WTC11 (cell line): ENCODE results near the gene GMPR2. TPM values are rescaled to one million over a fixed set of nuclear protein-coding genes. Genes with fewer than 3 reads are reported as not detected.

Experiments used
- ATAC-seq: fragments of 200-7000 bp; cut with Tn5 transposase; 2 replicates; pipeline ENCODE4 v1.10.0; 2021; ENCODE audit warnings: mild to moderate bottlenecking, moderate library complexity
- CTCF ChIA-PET: fragments of 300-600 bp; sonication (Branson Sonifier 250); formaldehyde crosslinking; loops from one replicate; lab custom pipeline; 2021; ENCODE audit warnings: antibody characterized with exemption; lab: Charles Lee
- POLR2A ChIA-PET: fragments of 350-600 bp; sonication (Branson Sonifier 250); formaldehyde crosslinking; loops from one replicate; lab custom pipeline; 2021; ENCODE audit warnings: antibody characterized with exemption; lab: Charles Lee
- DNase-seq: peaks from one replicate; pipeline ENCODE4 v3.0.0; 2021; ENCODE audit warnings: low spot score
- H3K27ac Mint-ChIP-seq: 2 replicates; pipeline ENCODE4 v1.8.0; 2021; ENCODE audit warnings: mixed read lengths
- H3K27me3 Mint-ChIP-seq: 2 replicates; pipeline ENCODE4 v1.8.0; 2021; ENCODE audit warnings: low read depth, mild to moderate bottlenecking, moderate library complexity, mixed read lengths
- H3K36me3 Mint-ChIP-seq: 2 replicates; pipeline ENCODE4 v1.8.0; 2021; ENCODE audit warnings: mixed read lengths
- H3K4me1 Mint-ChIP-seq: 2 replicates; pipeline ENCODE4 v1.8.0; 2022; ENCODE audit warnings: mixed read lengths
- H3K4me3 Mint-ChIP-seq: 2 replicates; pipeline ENCODE4 v1.8.0; 2021; ENCODE audit warnings: mild to moderate bottlenecking, moderate library complexity, mixed read lengths
- H3K9me3 Mint-ChIP-seq: 2 replicates; pipeline ENCODE4 v1.8.0; 2021; ENCODE audit warnings: mixed read lengths
- CREM ChIP-seq: sonication (generic); formaldehyde crosslinking; IDR thresholded peaks from 2 replicates; pipeline ENCODE4 v1.8.1; 2022; ENCODE audit warnings: mild to moderate bottlenecking, missing genetic modification reagents, moderate library complexity
- FOXJ3 ChIP-seq: sonication (generic); formaldehyde crosslinking; IDR thresholded peaks from 2 replicates; pipeline ENCODE4 v1.9.0; 2021; ENCODE audit warnings: missing genetic modification reagents, mild to moderate bottlenecking, borderline replicate concordance
- GABPB1 ChIP-seq: sonication (generic); formaldehyde crosslinking; IDR thresholded peaks from 2 replicates; pipeline ENCODE4 v1.8.1; 2023; ENCODE audit warnings: mild to moderate bottlenecking, missing genetic modification reagents
- JUN ChIP-seq: sonication (generic); formaldehyde crosslinking; IDR thresholded peaks from 2 replicates; pipeline ENCODE4 v1.8.0; 2023; ENCODE audit warnings: mild to moderate bottlenecking, missing genetic modification reagents
- NFATC4 ChIP-seq: fragments of 250-450 bp; sonication (Bioruptor Pico); IDR thresholded peaks from 2 replicates; pipeline ENCODE4 v1.9.0; 2021; ENCODE audit warnings: mild to moderate bottlenecking
- NR2C2 ChIP-seq: sonication (generic); formaldehyde crosslinking; IDR thresholded peaks from 2 replicates; pipeline ENCODE4 v1.8.0; 2022; ENCODE audit warnings: mild to moderate bottlenecking, missing genetic modification reagents
- RELA ChIP-seq: sonication (generic); formaldehyde crosslinking; IDR thresholded peaks from 2 replicates; pipeline ENCODE4 v1.8.1; 2022; ENCODE audit warnings: missing genetic modification reagents, mild to moderate bottlenecking, borderline replicate concordance
- SP1 ChIP-seq: sonication (generic); formaldehyde crosslinking; conservative IDR thresholded peaks from 2 replicates; pipeline ENCODE4 v1.8.1; 2022; ENCODE audit warnings: missing genetic modification reagents
- TEAD4 ChIP-seq: sonication (generic); formaldehyde crosslinking; IDR thresholded peaks from 2 replicates; pipeline ENCODE4 v1.8.0; 2022; ENCODE audit warnings: mild to moderate bottlenecking, missing genetic modification reagents
- ZNF232 ChIP-seq: sonication (generic); formaldehyde crosslinking; IDR thresholded peaks from 2 replicates; pipeline ENCODE4 v1.8.0; 2022; ENCODE audit warnings: mild to moderate bottlenecking, missing genetic modification reagents
- ZNF263 ChIP-seq: sonication (generic); formaldehyde crosslinking; IDR thresholded peaks from 2 replicates; pipeline ENCODE4 v1.8.1; 2022; ENCODE audit warnings: low read depth, mild to moderate bottlenecking, moderate library complexity, missing genetic modification reagents
- ZNF671 ChIP-seq: fragments of 250-450 bp; sonication (Bioruptor Pico); IDR thresholded peaks from 2 replicates; pipeline ENCODE4 v1.8.0; 2021; ENCODE audit warnings: mild to moderate bottlenecking
- total RNA-seq: library from RNA; stranded (reverse); gene quantifications from 3 replicates; pipeline ENCODE4 v1.2.3, GENCODE V29; 2021
- TF ChIP-seq, protein P1 (sequence below): sonication (generic); formaldehyde crosslinking; IDR thresholded peaks from 2 replicates; pipeline ENCODE4 v1.8.0; 2022; ENCODE audit warnings: missing genetic modification reagents
- TF ChIP-seq, protein P2 (sequence below): sonication (generic); formaldehyde crosslinking; conservative IDR thresholded peaks from 2 replicates; pipeline ENCODE4 v1.8.1; 2022; ENCODE audit warnings: mild to moderate bottlenecking, missing genetic modification reagents
- TF ChIP-seq, protein P3 (sequence below): fragments of 250-450 bp; sonication (Bioruptor Pico); IDR thresholded peaks from 2 replicates; pipeline ENCODE4 v1.9.0; 2021; ENCODE audit warnings: mild to moderate bottlenecking
- TF ChIP-seq, protein P4 (sequence below): sonication (generic); formaldehyde crosslinking; IDR thresholded peaks from 2 replicates; pipeline ENCODE4 v1.8.1; 2022; ENCODE audit warnings: low read depth, mild to moderate bottlenecking, moderate library complexity, missing genetic modification reagents, borderline replicate concordance

GMPR2 gene
- total RNA-seq, 1 experiment from 2014 or later: 82.3 TPM

DNA sequence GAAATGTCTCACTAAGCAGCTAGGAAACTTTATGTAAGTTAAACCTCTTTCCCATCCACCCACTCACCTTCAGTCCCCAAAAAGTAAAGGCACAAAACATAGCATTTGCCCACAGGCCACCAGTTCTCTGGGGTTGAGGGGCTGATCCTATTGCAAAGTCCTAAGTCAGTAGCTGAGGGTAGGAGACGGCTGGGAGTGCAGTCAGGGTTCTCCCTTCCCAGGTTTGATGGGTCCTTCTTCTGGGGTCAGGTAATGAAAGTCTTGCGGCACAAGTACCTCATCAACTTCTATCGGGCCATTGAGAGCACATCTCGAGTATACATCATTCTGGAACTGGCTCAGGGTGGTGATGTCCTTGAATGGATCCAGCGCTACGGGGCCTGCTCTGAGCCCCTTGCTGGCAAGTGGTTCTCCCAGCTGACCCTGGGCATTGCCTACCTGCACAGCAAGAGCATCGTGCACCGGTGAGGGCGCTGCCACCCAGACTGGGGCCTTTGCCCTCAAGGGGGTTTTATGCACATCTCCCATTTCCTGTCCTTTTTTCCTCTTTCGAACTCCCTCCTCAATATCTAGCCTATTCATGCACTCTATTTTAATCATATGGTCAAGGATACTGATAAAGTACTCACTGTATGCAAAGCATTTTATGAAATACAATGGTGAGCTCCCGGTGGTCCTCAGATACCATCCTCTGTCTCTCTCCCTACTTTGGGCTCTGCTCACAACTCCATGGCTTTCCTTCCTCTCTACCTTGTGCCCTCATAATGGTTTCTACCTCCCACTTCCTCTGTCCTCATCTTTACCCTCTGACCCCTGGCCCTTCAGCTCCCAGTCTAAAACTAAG is 26.2 kb upstream of the GMPR2 start:
- no peak overlapping the region for H3K27ac Mint-ChIP-seq
- POLR2A ChIA-PET: interaction anchor here (1.2 kb wide), 1 partner anchor 22 kb away, joined by 7 read pairs; no protein-coding TSS in a partner anchor
- H3K36me3 Mint-ChIP-seq: peaks cover 84% of the 10 kb centered on the region

DNA sequence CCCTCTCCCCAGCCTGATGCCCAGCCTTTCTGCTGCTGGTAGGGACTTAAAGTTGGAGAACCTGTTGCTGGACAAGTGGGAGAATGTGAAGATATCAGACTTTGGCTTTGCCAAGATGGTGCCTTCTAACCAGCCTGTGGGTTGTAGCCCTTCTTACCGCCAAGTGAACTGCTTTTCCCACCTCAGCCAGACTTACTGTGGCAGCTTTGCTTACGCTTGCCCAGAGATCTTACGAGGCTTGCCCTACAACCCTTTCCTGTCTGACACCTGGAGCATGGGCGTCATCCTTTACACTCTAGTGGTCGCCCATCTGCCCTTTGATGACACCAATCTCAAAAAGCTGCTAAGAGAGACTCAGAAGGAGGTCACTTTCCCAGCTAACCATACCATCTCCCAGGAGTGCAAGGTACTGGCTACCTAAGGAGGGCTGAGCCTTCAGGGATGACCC is 25.6 kb upstream of the GMPR2 start:
- no peak overlapping the region for H3K27ac Mint-ChIP-seq
- DNase-seq (no peak), ATAC-seq (no peak)
- H3K9me3 Mint-ChIP-seq: peaks cover 11% of the 10 kb centered on the region
- no peaks in the 10 kb centered on the region for H3K27me3 Mint-ChIP-seq
- TF ChIP-seq GABPB1: no peak
- POLR2A ChIA-PET: no interaction called here
- peaks cover 80% of the 10 kb centered on the region for H3K36me3 Mint-ChIP-seq
- H3K4me3 Mint-ChIP-seq: no peak overlapping the region
- H3K4me1 Mint-ChIP-seq: peaks cover 9% of the 10 kb centered on the region
- CTCF ChIA-PET: interaction anchor here (0.5 to 1.1 kb wide), 3 partner anchors 12 to 36 kb away, joined by 3 to 5 read pairs (median 4); partner anchors contain the start of gene TM9SF1

More for the DNA sequence above, 26.2 kb upstream of the GMPR2 start:
- no peak for ATAC-seq
- CTCF ChIA-PET: interaction anchor here (0.5 to 1.1 kb wide), 2 partner anchors 11 to 35 kb away, joined by 4 to 5 read pairs; partner anchors contain the start of gene TM9SF1
- Mint-ChIP-seq H3K4me1 (peaks cover 11% of the 10 kb centered on the region), H3K4me3 (no peak overlapping the region)
- TF ChIP-seq FOXJ3 (CRISPR knock-in tag) (no peak), TEAD4 (CRISPR knock-in tag) (no peak), SP1 (CRISPR knock-in tag) (no peak), JUN (no peak), ZNF671 (CRISPR knock-in tag) (no peak), NR2C2 (CRISPR knock-in tag) (no peak)
- TF ChIP-seq, protein P1, sequence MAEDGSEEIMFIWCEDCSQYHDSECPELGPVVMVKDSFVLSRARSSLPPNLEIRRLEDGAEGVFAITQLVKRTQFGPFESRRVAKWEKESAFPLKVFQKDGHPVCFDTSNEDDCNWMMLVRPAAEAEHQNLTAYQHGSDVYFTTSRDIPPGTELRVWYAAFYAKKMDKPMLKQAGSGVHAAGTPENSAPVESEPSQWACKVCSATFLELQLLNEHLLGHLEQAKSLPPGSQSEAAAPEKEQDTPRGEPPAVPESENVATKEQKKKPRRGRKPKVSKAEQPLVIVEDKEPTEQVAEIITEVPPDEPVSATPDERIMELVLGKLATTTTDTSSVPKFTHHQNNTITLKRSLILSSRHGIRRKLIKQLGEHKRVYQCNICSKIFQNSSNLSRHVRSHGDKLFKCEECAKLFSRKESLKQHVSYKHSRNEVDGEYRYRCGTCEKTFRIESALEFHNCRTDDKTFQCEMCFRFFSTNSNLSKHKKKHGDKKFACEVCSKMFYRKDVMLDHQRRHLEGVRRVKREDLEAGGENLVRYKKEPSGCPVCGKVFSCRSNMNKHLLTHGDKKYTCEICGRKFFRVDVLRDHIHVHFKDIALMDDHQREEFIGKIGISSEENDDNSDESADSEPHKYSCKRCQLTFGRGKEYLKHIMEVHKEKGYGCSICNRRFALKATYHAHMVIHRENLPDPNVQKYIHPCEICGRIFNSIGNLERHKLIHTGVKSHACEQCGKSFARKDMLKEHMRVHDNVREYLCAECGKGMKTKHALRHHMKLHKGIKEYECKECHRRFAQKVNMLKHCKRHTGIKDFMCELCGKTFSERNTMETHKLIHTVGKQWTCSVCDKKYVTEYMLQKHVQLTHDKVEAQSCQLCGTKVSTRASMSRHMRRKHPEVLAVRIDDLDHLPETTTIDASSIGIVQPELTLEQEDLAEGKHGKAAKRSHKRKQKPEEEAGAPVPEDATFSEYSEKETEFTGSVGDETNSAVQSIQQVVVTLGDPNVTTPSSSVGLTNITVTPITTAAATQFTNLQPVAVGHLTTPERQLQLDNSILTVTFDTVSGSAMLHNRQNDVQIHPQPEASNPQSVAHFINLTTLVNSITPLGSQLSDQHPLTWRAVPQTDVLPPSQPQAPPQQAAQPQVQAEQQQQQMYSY (CRISPR knock-in tag): no peak
- TF ChIP-seq, all 79 proteins: peak for 0
- no peak for DNase-seq
- no peaks in the 10 kb centered on the region for H3K27me3 Mint-ChIP-seq
- H3K9me3 Mint-ChIP-seq: peaks cover 17% of the 10 kb centered on the region

DNA sequence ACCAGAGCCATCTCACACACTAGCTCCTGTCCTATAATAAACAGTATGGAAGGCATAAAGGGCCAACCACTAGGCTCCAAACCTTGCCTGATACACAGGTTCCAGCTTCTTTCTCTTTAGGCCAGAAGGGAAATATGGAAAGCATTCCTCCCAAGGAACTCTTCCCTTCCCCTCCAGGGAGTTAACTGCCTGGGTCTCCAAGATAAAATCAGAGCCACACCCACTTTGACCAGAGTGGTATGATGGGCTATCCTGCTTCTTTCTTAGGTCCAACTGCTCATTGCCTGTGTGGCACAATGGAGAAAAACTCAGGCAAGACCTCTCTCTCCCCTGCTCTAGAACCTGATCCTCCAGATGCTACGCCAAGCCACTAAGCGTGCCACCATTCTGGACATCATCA is 25.1 kb upstream of the GMPR2 start:
- CTCF ChIA-PET: interaction anchor here (0.5 to 1.1 kb wide), 2 partner anchors 12 to 21 kb away, joined by 3 to 4 read pairs; partner anchors contain the start of gene TM9SF1
- POLR2A ChIA-PET: no interaction called here
- no peak overlapping the region for H3K4me3 Mint-ChIP-seq
- H3K9me3 Mint-ChIP-seq: peaks cover 6% of the 10 kb centered on the region
- H3K36me3 Mint-ChIP-seq: peaks cover 75% of the 10 kb centered on the region
- DNase-seq (no peak), ATAC-seq (no peak)
- H3K27ac Mint-ChIP-seq: no peak overlapping the region
- H3K4me1 Mint-ChIP-seq: peaks cover 7% of the 10 kb centered on the region
- no peaks in the 10 kb centered on the region for H3K27me3 Mint-ChIP-seq
- TF ChIP-seq ZNF671 (CRISPR knock-in tag) (no peak), GABPB1 (no peak), NFATC4 (CRISPR knock-in tag) (no peak), CREM (CRISPR knock-in tag) (no peak), ZNF263 (no peak), ZNF232 (no peak), RELA (no peak)
- TF ChIP-seq, protein P2, sequence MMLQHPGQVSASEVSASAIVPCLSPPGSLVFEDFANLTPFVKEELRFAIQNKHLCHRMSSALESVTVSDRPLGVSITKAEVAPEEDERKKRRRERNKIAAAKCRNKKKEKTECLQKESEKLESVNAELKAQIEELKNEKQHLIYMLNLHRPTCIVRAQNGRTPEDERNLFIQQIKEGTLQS (CRISPR knock-in tag): no peak
- TF ChIP-seq, protein P1 (CRISPR knock-in tag): no peak
- TF ChIP-seq, protein P3, sequence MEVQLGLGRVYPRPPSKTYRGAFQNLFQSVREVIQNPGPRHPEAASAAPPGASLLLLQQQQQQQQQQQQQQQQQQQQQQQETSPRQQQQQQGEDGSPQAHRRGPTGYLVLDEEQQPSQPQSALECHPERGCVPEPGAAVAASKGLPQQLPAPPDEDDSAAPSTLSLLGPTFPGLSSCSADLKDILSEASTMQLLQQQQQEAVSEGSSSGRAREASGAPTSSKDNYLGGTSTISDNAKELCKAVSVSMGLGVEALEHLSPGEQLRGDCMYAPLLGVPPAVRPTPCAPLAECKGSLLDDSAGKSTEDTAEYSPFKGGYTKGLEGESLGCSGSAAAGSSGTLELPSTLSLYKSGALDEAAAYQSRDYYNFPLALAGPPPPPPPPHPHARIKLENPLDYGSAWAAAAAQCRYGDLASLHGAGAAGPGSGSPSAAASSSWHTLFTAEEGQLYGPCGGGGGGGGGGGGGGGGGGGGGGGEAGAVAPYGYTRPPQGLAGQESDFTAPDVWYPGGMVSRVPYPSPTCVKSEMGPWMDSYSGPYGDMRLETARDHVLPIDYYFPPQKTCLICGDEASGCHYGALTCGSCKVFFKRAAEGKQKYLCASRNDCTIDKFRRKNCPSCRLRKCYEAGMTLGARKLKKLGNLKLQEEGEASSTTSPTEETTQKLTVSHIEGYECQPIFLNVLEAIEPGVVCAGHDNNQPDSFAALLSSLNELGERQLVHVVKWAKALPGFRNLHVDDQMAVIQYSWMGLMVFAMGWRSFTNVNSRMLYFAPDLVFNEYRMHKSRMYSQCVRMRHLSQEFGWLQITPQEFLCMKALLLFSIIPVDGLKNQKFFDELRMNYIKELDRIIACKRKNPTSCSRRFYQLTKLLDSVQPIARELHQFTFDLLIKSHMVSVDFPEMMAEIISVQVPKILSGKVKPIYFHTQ (CRISPR knock-in tag): no peak
- TF ChIP-seq, protein P4, sequence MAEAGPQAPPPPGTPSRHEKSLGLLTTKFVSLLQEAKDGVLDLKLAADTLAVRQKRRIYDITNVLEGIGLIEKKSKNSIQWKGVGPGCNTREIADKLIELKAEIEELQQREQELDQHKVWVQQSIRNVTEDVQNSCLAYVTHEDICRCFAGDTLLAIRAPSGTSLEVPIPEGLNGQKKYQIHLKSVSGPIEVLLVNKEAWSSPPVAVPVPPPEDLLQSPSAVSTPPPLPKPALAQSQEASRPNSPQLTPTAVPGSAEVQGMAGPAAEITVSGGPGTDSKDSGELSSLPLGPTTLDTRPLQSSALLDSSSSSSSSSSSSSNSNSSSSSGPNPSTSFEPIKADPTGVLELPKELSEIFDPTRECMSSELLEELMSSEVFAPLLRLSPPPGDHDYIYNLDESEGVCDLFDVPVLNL: no peak
